HG02938 (cell line): ENCODE measurements around the gene FRMPD3.

Experiments
- ATAC-seq: cut with Tn5 transposase; IDR thresholded peaks from one replicate; pipeline ENCODE4 v1.9.1; 2021; ENCODE audit warnings: mild to moderate bottlenecking, moderate library complexity; ENCODE audit not compliant: unreplicated experiment

FRMPD3 gene

DNA sequence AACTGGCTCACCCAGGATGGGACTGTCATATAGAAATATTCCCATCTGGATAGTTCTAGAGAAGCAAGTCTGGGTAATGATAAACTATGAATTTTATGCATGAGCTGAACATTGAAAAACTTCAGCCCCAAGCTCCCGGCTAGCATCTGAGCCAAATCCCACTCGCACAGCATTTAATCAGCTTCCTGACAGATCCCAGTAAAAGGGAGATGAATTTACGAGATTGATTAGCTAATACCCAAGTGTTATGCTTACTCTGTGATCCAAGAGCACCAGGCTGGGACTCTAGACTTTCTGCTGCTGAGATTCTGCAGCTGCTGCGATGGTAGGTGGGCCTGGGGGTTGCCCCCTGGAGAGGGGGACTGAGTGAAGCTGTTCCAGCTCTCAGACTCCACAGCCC lies 28.0 kb downstream of the FRMPD3 start:
- ATAC-seq = no peak

- ATAC-seq = no peak
Measured at GRCh38 chrX:107480272-107480671, 30.8 kb downstream of the FRMPD3 start.

DNA sequence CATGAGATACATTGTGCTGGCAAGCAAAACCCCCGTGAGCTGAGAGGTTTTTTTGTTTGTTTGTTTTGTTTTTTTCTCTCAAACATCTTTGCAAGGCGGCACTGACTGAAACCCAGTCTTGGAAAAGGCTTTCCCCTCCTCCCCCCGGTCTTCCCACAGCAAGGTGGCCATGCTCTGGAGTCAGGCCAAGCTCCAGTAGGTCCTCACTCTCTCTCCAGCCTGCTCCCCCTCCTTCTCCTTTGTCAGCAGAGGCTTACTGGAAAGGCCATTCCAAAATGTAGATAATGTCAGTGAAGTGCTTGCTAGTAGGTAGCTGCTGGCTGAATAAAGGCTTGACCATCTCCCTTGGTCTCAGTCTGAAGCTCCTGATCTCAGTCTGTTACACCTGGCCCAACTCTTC lies 32.6 kb downstream of the FRMPD3 start:
- no peak for ATAC-seq

DNA sequence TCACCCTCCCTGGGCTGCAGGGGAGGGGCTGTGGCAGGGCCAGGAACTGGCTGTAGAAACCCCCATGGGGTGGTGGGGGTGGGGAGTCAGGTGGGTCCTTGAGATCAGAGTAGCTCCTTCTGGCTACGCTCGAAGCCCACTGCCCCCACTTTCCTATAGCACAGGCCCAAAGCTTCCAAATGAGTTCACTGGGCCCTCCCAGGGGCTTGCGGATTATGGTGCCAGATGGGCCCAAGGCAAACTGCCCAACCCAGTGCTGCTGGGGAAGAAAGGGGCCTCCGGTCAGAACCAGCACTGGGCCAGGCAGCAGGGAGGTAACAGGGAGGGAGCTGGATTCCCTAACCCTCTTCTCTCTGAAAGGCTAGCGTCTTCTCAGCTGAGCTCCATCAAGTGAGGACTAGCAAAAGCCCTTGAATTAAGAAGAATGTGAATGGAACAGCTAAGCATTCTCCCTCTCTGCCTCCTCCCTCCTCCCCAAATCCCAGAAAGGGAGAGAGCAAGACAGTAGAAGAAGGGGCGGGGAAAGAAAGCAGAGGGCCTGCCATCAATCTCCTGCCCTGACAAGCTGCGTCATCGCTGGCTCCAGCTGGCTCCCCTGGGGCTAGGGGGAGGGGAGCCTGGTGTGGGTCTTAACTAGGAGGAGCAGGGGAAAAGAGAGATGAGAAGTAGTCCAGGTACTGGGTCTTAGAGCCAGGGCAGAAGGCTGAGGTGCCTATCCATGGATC lies 34.7 kb downstream of the FRMPD3 start:
- ATAC-seq = no peak

GRCh38 chrX:107485013-107485412 lies 35.6 kb downstream of the FRMPD3 start:
- no peak for ATAC-seq

DNA sequence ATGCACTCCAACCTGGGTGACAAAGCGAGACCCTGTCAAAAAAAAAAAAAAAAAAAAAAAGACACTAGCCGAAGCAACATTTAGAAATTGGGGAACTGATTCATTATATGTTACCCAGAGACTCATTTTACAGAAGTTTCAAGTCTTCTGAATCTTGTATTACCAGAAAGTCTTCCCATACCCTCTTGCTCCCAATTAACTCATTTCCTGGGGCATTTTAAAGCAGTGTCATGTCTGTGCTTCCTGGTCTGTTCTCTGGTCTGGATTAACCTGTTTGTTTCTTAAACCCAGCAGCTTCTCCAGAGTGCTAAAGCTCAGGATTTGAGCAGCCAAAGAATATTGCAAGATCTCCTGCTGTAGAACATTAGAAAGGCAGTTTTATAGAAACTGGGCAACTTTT lies 43.7 kb downstream of the FRMPD3 start:
- ATAC-seq = no peak

- ATAC-seq = no peak
Measured at GRCh38 chrX:107496786-107497185, 47.3 kb downstream of the FRMPD3 start.
